SU-DHL-6 (cell line): ENCODE data around the gene EZH2.

ENCODE experiments used
- H2AFZ ChIP-seq: fragments of 200-600 bp; sonication (generic); 2 replicates; pipeline ENCODE4 v1.6.1; 2014; ENCODE audit warnings: low read depth, mild to moderate bottlenecking, moderate library complexity, mixed read lengths, antibody characterized with exemption, low read length; ENCODE audit not compliant: severe bottlenecking
- H3F3A ChIP-seq: fragments of 200-600 bp; shearing (Covaris generic); 2 replicates; pipeline ENCODE4 v1.6.0; 2016; ENCODE audit warnings: antibody characterized with exemption, mild to moderate bottlenecking; ENCODE audit not compliant: insufficient read depth
- H3K27ac ChIP-seq: fragments of 200-600 bp; sonication (generic); 2 replicates; pipeline ENCODE4 v1.5.1; 2016; ENCODE audit warnings: low read depth, mild to moderate bottlenecking, low read length, moderate library complexity, mixed read lengths
- H3K27me3 ChIP-seq: fragments of 200-600 bp; sonication (generic), shearing (Covaris generic); 2 replicates; pipeline ENCODE4 v1.6.0; 2014; ENCODE audit warnings: mild to moderate bottlenecking, low read length
- H3K36me3 ChIP-seq: fragments of 200-600 bp; sonication (generic); 2 replicates; pipeline ENCODE4 v1.6.1; 2014; ENCODE audit warnings: mild to moderate bottlenecking, low read length, mixed read lengths
- H3K4me2 ChIP-seq: fragments of 300-600, 200-600 bp; shearing (Covaris generic), sonication (generic); 2 replicates; pipeline ENCODE4 v1.6.0; 2014; ENCODE audit warnings: low read length, low read depth, mild to moderate bottlenecking; ENCODE audit not compliant: poor library complexity, severe bottlenecking
- H3K4me3 ChIP-seq: fragments of 200-600 bp; sonication (generic); 2 replicates; pipeline ENCODE4 v1.5.1; 2014; ENCODE audit warnings: antibody characterized with exemption, low read length, mild to moderate bottlenecking, mixed read lengths; ENCODE audit not compliant: insufficient read depth, poor library complexity, severe bottlenecking
- H3K79me2 ChIP-seq: fragments of 200-600 bp; sonication (generic); 2 replicates; pipeline ENCODE4 v1.6.1; 2014; ENCODE audit warnings: mild to moderate bottlenecking, low read length, moderate library complexity; ENCODE audit not compliant: insufficient read depth
- H3K9ac ChIP-seq: fragments of 200-600 bp; sonication (generic); 2 replicates; pipeline ENCODE4 v1.7.0; 2014; ENCODE audit warnings: mild to moderate bottlenecking, low read length
- H3K9me2 ChIP-seq: fragments of 200-600 bp; sonication (generic); replicated peaks from 2 replicates; pipeline ENCODE4 v1.6.1; 2014; ENCODE audit warnings: low read length; ENCODE audit not compliant: insufficient read depth
- H3K9me3 ChIP-seq: fragments of 200-600 bp; sonication (generic); 2 replicates; pipeline ENCODE4 v1.6.1; 2014; ENCODE audit warnings: low read length, mixed read lengths; ENCODE audit not compliant: insufficient read depth
- H4K20me1 ChIP-seq: fragments of 200-600 bp; sonication (generic); 2 replicates; pipeline ENCODE4 v1.6.1; 2014; ENCODE audit warnings: low read depth, mild to moderate bottlenecking, antibody characterized with exemption, low read length, moderate library complexity, mixed read lengths
- EZH2phosphoT487 ChIP-seq: fragments of 200-600 bp; sonication (generic), shearing (Covaris generic); conservative IDR thresholded peaks from 2 replicates; pipeline ENCODE4 v1.6.1; 2018; ENCODE audit warnings: mild to moderate bottlenecking, antibody characterized with exemption, low read length, moderate library complexity, mixed read lengths
- TF ChIP-seq, protein P1 (sequence below): fragments of 200-600 bp; sonication (generic); IDR thresholded peaks from one replicate; pipeline ENCODE4 v1.5.1; 2017; ENCODE audit warnings: antibody characterized with exemption, mild to moderate bottlenecking, low read length, moderate library complexity; ENCODE audit not compliant: insufficient read depth, poor library complexity, severe bottlenecking

EZH2 gene

DNA sequence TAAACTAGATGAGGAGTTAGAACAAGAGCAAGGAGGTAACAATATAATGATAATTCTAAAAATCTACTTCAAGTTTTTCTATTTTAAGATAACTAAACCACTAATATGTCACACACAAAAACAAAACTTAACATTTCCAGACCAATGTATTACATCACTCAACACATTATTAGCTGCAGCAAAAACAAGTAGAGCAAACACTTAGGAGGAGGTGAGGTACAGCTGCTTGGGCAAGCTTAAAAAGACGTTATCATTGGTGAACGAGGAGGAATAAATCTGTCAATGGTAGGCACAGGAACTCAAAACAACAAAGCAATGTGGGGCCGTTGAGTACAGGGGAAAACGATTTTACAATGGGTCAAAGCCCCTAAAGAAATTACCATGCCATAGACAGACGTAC, 58.8 kb downstream of the EZH2 start:
- Histone ChIP-seq H3K9ac (no peak overlapping the region), H3K36me3 (peaks cover 59% of the 10 kb centered on the region)

DNA sequence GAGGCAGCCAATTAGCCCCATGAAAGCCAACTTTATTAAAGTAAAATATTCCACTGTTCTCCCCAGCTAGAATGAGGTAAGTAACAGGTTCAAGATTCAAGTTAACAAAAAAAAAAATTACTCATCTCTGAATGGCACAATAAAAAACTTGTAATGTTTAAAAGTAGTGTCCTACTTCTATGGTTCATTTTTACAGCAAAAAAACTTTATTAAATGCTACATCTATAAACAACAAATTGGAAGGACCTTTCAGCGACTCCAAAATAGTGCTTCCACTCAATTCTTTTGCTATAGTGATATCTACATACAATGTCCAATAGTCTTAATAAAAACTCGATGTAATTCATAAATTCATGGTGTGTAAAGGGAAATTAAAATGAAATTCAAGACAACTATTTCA, 59.2 kb downstream of the EZH2 start:
- H3K9me2 ChIP-seq, result no peaks in the 10 kb centered on the region
- H4K20me1 ChIP-seq, result no peaks in the 10 kb centered on the region
- no peak overlapping the region for H2AFZ ChIP-seq
- H3F3A ChIP-seq, result peaks cover 22% of the 10 kb centered on the region; the same call in 1 of the 2 replicates
- H3K9me3 ChIP-seq, result no peaks in the 10 kb centered on the region
- peaks cover 59% of the 10 kb centered on the region for H3K36me3 ChIP-seq
- no peak for TF ChIP-seq EZH2phosphoT487
- TF ChIP-seq, protein P1, sequence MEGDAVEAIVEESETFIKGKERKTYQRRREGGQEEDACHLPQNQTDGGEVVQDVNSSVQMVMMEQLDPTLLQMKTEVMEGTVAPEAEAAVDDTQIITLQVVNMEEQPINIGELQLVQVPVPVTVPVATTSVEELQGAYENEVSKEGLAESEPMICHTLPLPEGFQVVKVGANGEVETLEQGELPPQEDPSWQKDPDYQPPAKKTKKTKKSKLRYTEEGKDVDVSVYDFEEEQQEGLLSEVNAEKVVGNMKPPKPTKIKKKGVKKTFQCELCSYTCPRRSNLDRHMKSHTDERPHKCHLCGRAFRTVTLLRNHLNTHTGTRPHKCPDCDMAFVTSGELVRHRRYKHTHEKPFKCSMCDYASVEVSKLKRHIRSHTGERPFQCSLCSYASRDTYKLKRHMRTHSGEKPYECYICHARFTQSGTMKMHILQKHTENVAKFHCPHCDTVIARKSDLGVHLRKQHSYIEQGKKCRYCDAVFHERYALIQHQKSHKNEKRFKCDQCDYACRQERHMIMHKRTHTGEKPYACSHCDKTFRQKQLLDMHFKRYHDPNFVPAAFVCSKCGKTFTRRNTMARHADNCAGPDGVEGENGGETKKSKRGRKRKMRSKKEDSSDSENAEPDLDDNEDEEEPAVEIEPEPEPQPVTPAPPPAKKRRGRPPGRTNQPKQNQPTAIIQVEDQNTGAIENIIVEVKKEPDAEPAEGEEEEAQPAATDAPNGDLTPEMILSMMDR, result no peak
- H3K4me2 ChIP-seq, result no peak overlapping the region
- H3K9ac ChIP-seq, result no peak overlapping the region
- H3K4me3 ChIP-seq, result no peak overlapping the region
- peaks cover 16% of the 10 kb centered on the region; the same call in 1 of the 2 replicates for H3K79me2 ChIP-seq
- H3K27me3 ChIP-seq, result no peaks in the 10 kb centered on the region
- no peak overlapping the region for H3K27ac ChIP-seq

More for the DNA sequence above, 58.8 kb downstream of the EZH2 start:
- peaks cover 21% of the 10 kb centered on the region; the same call in 1 of the 2 replicates for H3K79me2 ChIP-seq
- no peaks in the 10 kb centered on the region for H3K9me2 ChIP-seq
- H3K27ac ChIP-seq, result no peak overlapping the region
- peaks cover 24% of the 10 kb centered on the region; the same call in 1 of the 2 replicates for H3F3A ChIP-seq
- H3K4me2 ChIP-seq, result no peak overlapping the region
- no peak overlapping the region for H3K4me3 ChIP-seq
- no peak overlapping the region for H2AFZ ChIP-seq
- TF ChIP-seq, protein P1, result no peak
- no peak for TF ChIP-seq EZH2phosphoT487
- no peaks in the 10 kb centered on the region for H3K9me3 ChIP-seq
- H3K27me3 ChIP-seq, result no peaks in the 10 kb centered on the region
- H4K20me1 ChIP-seq, result 0 out of 2 replicates have a peak, but pooled peaks cover 4% of the 10 kb centered on the region

DNA sequence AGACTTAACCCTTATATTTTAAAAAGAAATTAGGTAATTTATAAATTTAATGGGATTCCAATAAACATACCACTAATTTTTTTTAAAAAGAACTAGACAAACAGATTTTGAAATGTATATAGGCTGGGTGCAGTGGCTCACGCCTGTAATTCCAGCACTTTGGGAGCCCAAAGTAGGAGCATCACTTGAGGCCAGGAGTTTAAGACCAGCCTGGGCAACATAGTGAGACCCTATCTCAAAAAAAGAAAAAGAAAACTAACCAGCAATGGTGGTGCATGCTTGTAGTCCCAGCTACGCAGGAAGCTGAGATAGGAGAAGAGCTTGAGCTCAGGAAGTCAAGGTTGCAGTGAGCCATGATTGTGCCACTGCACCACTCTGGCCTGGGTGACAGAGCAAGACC, 62.7 kb downstream of the EZH2 start:
- Histone ChIP-seq H3K79me2 (peaks cover 3% of the 10 kb centered on the region; the same call in 1 of the 2 replicates), H3K36me3 (peaks cover 65% of the 10 kb centered on the region)
- no peak for TF ChIP-seq EZH2phosphoT487
- TF ChIP-seq, protein P1, result no peak

More for the DNA sequence above, 62.7 kb downstream of the EZH2 start:
- H3K9me3 ChIP-seq, result no peaks in the 10 kb centered on the region
- no peaks in the 10 kb centered on the region for H3K27me3 ChIP-seq
- H3K4me2 ChIP-seq, result no peak overlapping the region
- H3K27ac ChIP-seq, result no peak overlapping the region
- no peak overlapping the region for H3K9ac ChIP-seq
- H3F3A ChIP-seq, result peaks cover 20% of the 10 kb centered on the region; the same call in 1 of the 2 replicates
- H3K4me3 ChIP-seq, result no peak overlapping the region
- H4K20me1 ChIP-seq, result no peaks in the 10 kb centered on the region
- no peak overlapping the region for H2AFZ ChIP-seq
- H3K9me2 ChIP-seq, result no peaks in the 10 kb centered on the region
